Measurements from ENCODE around the gene MXI1. TPM values are rescaled to one million over a fixed set of nuclear protein-coding genes. Genes with fewer than 3 reads are reported as not detected.
A peak's percentile ranks its signal among the peaks of the same experiment; 100 is the strongest.
"Not testable (repeated sequence)": the region's sequence is repeated elsewhere in the genome, so short reads cannot be mapped to it uniquely, and the experiment has no call there.

MXI1 gene
- total RNA-seq, 1 experiment from 2014 or later: 17.3 TPM

DNA sequence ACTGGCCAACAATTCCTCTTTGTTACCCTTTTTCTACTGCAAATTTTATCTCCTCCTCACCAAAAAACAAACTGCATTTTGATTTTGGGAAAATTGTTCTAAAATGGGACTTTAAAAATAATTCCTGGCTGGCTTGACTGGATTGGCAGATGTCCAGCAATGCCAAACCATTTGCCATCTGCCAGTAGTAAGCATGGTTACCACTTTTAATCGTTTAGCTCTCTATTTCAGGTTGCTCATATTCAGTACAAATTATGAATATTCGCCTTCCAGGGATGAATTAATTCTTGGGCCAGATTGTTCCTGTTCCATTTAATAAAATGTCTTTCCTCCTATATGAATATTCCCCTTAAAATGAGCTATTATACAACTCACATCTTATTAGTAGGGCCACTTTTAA, 61.6 kb downstream of the MXI1 start:
- POLR2A ChIA-PET (ENCODE audit: low non-redundant PET): no interaction called here
- BruUV-seq (replicated peaks): no TSS peak
- CTCF ChIA-PET: no interaction called here

DNA sequence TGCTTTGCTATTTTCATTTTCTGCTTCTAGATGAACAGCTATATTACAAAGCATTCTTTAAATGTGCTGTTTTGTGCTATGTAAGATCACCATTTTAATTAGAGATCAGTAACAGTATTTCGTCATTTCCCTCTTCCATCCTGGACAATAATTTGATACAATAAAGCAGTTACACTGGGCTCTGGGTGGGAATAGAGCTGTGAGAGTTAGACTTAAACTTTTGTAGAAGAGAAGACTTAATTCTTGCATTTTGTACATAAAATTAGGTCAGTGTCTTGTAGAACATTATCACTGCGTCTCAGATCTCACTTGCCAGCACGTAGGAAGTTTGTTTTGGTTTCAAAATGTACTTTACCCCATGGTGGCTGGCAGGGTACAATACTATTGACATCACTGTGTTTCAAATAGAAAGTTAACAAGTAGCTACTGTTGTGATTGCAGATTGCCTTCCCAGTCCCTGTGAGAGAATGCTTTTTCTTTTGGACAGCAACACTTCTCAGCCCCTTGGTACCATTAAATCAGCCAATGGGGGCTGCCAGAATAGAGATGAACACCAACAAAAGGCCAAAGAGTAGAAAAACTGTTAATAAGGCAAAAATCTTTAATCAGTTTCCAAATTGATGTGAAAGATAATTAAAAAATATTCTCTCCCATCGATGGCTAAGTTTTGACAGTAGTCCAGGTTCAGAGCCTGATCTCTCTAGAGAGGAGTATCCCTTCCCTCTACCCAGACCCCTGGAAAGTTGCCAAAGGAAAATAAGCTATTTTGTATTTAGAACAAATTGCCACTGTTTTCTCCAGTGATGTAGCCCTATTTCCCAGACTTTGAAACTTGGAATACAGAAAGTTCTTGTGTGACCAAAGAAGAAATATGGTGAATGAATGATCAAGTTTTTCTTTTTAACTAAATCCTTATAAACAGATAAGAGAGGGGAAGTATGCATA, 62.2 kb downstream of the MXI1 start:
- BruUV-seq (replicated peaks): no TSS peak

More for the DNA sequence above, 61.6 kb downstream of the MXI1 start:
- H3K27me3 ChIP-seq (replicated peaks; ENCODE audit: insufficient read depth, low read depth, low read length, poor library complexity): no peaks in the 10 kb centered on the region
- TF ChIP-seq, protein P1, sequence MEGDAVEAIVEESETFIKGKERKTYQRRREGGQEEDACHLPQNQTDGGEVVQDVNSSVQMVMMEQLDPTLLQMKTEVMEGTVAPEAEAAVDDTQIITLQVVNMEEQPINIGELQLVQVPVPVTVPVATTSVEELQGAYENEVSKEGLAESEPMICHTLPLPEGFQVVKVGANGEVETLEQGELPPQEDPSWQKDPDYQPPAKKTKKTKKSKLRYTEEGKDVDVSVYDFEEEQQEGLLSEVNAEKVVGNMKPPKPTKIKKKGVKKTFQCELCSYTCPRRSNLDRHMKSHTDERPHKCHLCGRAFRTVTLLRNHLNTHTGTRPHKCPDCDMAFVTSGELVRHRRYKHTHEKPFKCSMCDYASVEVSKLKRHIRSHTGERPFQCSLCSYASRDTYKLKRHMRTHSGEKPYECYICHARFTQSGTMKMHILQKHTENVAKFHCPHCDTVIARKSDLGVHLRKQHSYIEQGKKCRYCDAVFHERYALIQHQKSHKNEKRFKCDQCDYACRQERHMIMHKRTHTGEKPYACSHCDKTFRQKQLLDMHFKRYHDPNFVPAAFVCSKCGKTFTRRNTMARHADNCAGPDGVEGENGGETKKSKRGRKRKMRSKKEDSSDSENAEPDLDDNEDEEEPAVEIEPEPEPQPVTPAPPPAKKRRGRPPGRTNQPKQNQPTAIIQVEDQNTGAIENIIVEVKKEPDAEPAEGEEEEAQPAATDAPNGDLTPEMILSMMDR (conservative IDR thresholded peaks at IDR 0.05; ENCODE audit: low read depth, low read length): no peak
- TF ChIP-seq EZH2 (IDR thresholded peaks at IDR 0.05; ENCODE audit: borderline replicate concordance, low read depth, low read length, poor library complexity, severe bottlenecking): no peak
- no peaks in the 10 kb centered on the region for H3K36me3 ChIP-seq (ENCODE audit: insufficient read depth, low read length, poor library complexity, severe bottlenecking)
- intact Hi-C loops (cut with micrococcal nuclease; ENCODE audit: unreplicated experiment): no loop called here
- no peaks in the 10 kb centered on the region for H3K9me3 ChIP-seq (ENCODE audit: low read depth, low read length, poor library complexity, severe bottlenecking)
- DNase-seq (ENCODE audit: low spot score): no peak
- peaks cover 17% of the 10 kb centered on the region for H3K4me1 ChIP-seq (ENCODE audit: insufficient read depth, low read length, poor library complexity, severe bottlenecking)
- H3K4me3 ChIP-seq (ENCODE audit: low read depth, low read length, poor library complexity, severe bottlenecking): no peak overlapping the region
- peak overlapping the region; percentile 19 for H3K27ac ChIP-seq (ENCODE audit: low read depth, low read length, poor library complexity, severe bottlenecking)

DNA sequence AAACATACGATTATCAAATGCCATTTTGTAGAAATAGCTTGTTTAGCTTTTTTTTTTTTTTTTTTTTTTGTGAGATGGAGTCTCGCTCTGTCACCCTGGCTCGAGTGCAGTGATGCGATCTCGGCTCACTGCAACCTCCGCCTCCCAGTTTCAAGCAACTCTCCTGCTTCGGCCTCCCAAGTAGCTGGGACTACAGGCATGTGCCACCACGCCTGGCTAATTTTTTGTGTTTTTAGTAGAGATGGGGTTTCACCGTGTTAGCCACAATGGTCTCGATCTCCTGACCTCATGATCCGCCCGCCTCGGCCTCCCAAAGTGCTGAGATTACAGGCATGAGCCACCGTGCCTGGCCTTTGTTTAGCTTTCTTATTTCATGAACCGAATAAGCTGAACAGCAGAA, 65.6 kb downstream of the MXI1 start:
- H3K36me3 ChIP-seq (ENCODE audit: insufficient read depth, low read length, poor library complexity, severe bottlenecking); H3K9me3 ChIP-seq (ENCODE audit: low read depth, low read length, poor library complexity, severe bottlenecking); H3K4me3 ChIP-seq (ENCODE audit: low read depth, low read length, poor library complexity, severe bottlenecking); POLR2A ChIA-PET (ENCODE audit: low non-redundant PET); H3K27me3 ChIP-seq (replicated peaks; ENCODE audit: insufficient read depth, low read depth, low read length, poor library complexity); BruUV-seq (replicated peaks); H3K27ac ChIP-seq (ENCODE audit: low read depth, low read length, poor library complexity, severe bottlenecking); DNase-seq (ENCODE audit: low spot score): not testable (repeated sequence)
- H3K4me1 ChIP-seq (ENCODE audit: insufficient read depth, low read length, poor library complexity, severe bottlenecking): peaks cover 23% of the 10 kb centered on the region
- intact Hi-C loops (cut with micrococcal nuclease; ENCODE audit: unreplicated experiment): loop anchor here (10.0 kb wide), 1 partner anchor 298 kb away; no protein-coding TSS in a partner anchor
- CTCF ChIA-PET: interaction anchor here (0.6 kb wide), 1 partner anchor 125 kb away, joined by 3 read pairs; no protein-coding TSS in a partner anchor

More for the DNA sequence above, 62.2 kb downstream of the MXI1 start:
- Histone ChIP-seq H3K4me1 (ENCODE audit: insufficient read depth, low read length, poor library complexity, severe bottlenecking) (peaks cover 23% of the 10 kb centered on the region), H3K9me3 (ENCODE audit: low read depth, low read length, poor library complexity, severe bottlenecking) (no peaks in the 10 kb centered on the region), H3K27me3 (replicated peaks; ENCODE audit: insufficient read depth, low read depth, low read length, poor library complexity) (no peaks in the 10 kb centered on the region), H3K36me3 (ENCODE audit: insufficient read depth, low read length, poor library complexity, severe bottlenecking) (no peaks in the 10 kb centered on the region), H3K4me3 (ENCODE audit: low read depth, low read length, poor library complexity, severe bottlenecking) (peak overlapping the region; percentile 6), H3K27ac (ENCODE audit: low read depth, low read length, poor library complexity, severe bottlenecking) (peak overlapping the region; percentile 19)
- POLR2A ChIA-PET (ENCODE audit: low non-redundant PET): no interaction called here
- TF ChIP-seq, protein P1 (conservative IDR thresholded peaks at IDR 0.05; ENCODE audit: low read depth, low read length): no peak
- peak; percentile 18 for DNase-seq (ENCODE audit: low spot score)
- intact Hi-C loops (cut with micrococcal nuclease; ENCODE audit: unreplicated experiment): loop anchor here (10.0 kb wide), 1 partner anchor 295 kb away; no protein-coding TSS in a partner anchor
- CTCF ChIA-PET: no interaction called here
